ENCODE data around the gene LRP8. TPM values are rescaled to one million over a fixed set of nuclear protein-coding genes. Genes with fewer than 3 reads are reported as not detected.

Gene LRP8
- total RNA-seq, 1 donor from 2014 or later, result 15.6 TPM

GRCh38 chr1:53370369-53370961, 42.6 kb upstream of the LRP8 start:
- H3K4me1 ChIP-seq, result peaks cover 14% of the 10 kb centered on the region
- H3K4me2 ChIP-seq, result no peak overlapping the region
- no peaks in the 10 kb centered on the region for H3K9me3 ChIP-seq (ENCODE audit: low read depth)
- Mint-ChIP-seq H3K36me3 (no peaks in the 10 kb centered on the region), H3K4me3 (no peak overlapping the region), H3K9me3 (no peaks in the 10 kb centered on the region), H3K27ac (no peak overlapping the region), H3K27me3 (ENCODE audit: insufficient read depth, low read depth) (peaks cover 6% of the 10 kb centered on the region), H3K4me1 (peaks cover 8% of the 10 kb centered on the region)
- TF ChIP-seq, protein P1, sequence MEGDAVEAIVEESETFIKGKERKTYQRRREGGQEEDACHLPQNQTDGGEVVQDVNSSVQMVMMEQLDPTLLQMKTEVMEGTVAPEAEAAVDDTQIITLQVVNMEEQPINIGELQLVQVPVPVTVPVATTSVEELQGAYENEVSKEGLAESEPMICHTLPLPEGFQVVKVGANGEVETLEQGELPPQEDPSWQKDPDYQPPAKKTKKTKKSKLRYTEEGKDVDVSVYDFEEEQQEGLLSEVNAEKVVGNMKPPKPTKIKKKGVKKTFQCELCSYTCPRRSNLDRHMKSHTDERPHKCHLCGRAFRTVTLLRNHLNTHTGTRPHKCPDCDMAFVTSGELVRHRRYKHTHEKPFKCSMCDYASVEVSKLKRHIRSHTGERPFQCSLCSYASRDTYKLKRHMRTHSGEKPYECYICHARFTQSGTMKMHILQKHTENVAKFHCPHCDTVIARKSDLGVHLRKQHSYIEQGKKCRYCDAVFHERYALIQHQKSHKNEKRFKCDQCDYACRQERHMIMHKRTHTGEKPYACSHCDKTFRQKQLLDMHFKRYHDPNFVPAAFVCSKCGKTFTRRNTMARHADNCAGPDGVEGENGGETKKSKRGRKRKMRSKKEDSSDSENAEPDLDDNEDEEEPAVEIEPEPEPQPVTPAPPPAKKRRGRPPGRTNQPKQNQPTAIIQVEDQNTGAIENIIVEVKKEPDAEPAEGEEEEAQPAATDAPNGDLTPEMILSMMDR (IDR thresholded peaks at IDR 0.05), result no peak
- TF ChIP-seq EZH2phosphoT487 (IDR thresholded peaks at IDR 0.05), result no peak
- no peak for TF ChIP-seq EZH2 (IDR thresholded peaks at IDR 0.05)
- H3F3A ChIP-seq (ENCODE audit: low read depth), result no peaks in the 10 kb centered on the region
- no peak overlapping the region for H3K4me3 ChIP-seq
- DNase-seq (ENCODE audit: low spot score), result no peak
- H3K9ac ChIP-seq, result no peak overlapping the region
- H3K36me3 ChIP-seq, result no peaks in the 10 kb centered on the region
- no peaks in the 10 kb centered on the region for H4K20me1 ChIP-seq (ENCODE audit: low read depth)
- H3K27ac ChIP-seq, result no peak overlapping the region
- H2AFZ ChIP-seq (replicated peaks), result no peak overlapping the region
- no peaks in the 10 kb centered on the region for H3K79me2 ChIP-seq (ENCODE audit: low read depth)
- H3K27me3 ChIP-seq, result no peaks in the 10 kb centered on the region

DNA sequence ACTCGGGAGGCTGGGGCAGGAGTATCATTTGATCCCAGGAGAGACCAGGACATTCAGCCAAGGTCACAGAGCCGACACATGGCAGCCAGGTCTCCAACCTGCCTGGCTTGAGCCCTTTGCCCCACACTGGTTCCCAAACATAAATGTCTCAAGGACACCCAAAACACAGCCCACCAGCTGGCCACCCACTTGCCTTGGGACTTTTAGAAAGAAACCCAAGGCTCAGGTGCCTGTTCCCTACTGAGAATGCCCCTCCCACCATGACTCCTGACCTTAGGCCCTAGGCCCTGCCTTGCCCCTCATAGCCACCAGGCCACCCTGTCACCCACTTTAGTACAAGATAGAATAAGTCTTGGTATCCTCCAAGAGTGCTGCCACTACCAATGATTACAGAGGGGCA, 41.9 kb upstream of the LRP8 start:
- no peaks in the 10 kb centered on the region for H3K27me3 ChIP-seq
- H3K27ac ChIP-seq, result no peak overlapping the region
- Mint-ChIP-seq H3K27me3 (ENCODE audit: insufficient read depth, low read depth) (peaks cover 3% of the 10 kb centered on the region), H3K4me1 (peaks cover 3% of the 10 kb centered on the region), H3K36me3 (no peaks in the 10 kb centered on the region), H3K27ac (no peak overlapping the region), H3K9me3 (no peaks in the 10 kb centered on the region), H3K4me3 (no peak overlapping the region)
- H3K36me3 ChIP-seq, result no peaks in the 10 kb centered on the region
- TF ChIP-seq, protein P1 (IDR thresholded peaks at IDR 0.05), result no peak
- no peak for TF ChIP-seq EZH2phosphoT487 (IDR thresholded peaks at IDR 0.05)
- TF ChIP-seq EZH2 (IDR thresholded peaks at IDR 0.05), result no peak
- no peak overlapping the region for H2AFZ ChIP-seq (replicated peaks)
- no peak for DNase-seq (ENCODE audit: low spot score)
- no peak overlapping the region for H3K4me2 ChIP-seq
- no peak overlapping the region for H3K9ac ChIP-seq
- H3F3A ChIP-seq (ENCODE audit: low read depth), result no peaks in the 10 kb centered on the region
- H3K9me3 ChIP-seq (ENCODE audit: low read depth), result no peaks in the 10 kb centered on the region
- H3K4me1 ChIP-seq, result peaks cover 14% of the 10 kb centered on the region
- H3K79me2 ChIP-seq (ENCODE audit: low read depth), result no peaks in the 10 kb centered on the region
- H4K20me1 ChIP-seq (ENCODE audit: low read depth), result no peaks in the 10 kb centered on the region
- no peak overlapping the region for H3K4me3 ChIP-seq

- no peaks in the 10 kb centered on the region for H3K79me2 ChIP-seq (ENCODE audit: low read depth)
- H3K4me2 ChIP-seq, result no peak overlapping the region
- Mint-ChIP-seq H3K36me3 (no peaks in the 10 kb centered on the region), H3K4me3 (no peak overlapping the region), H3K4me1 (peaks cover 3% of the 10 kb centered on the region), H3K27me3 (ENCODE audit: insufficient read depth, low read depth) (peaks cover 5% of the 10 kb centered on the region), H3K9me3 (no peaks in the 10 kb centered on the region), H3K27ac (no peak overlapping the region)
- no peaks in the 10 kb centered on the region for H3K9me3 ChIP-seq (ENCODE audit: low read depth)
- peaks cover 14% of the 10 kb centered on the region for H3K4me1 ChIP-seq
- no peak overlapping the region for H3K27ac ChIP-seq
- H2AFZ ChIP-seq (replicated peaks), result no peak overlapping the region
- TF ChIP-seq EZH2phosphoT487 (IDR thresholded peaks at IDR 0.05) (no peak), EZH2 (IDR thresholded peaks at IDR 0.05) (no peak)
- TF ChIP-seq, protein P1 (IDR thresholded peaks at IDR 0.05), result no peak
- no peaks in the 10 kb centered on the region for H4K20me1 ChIP-seq (ENCODE audit: low read depth)
- H3K4me3 ChIP-seq, result no peak overlapping the region
- H3K36me3 ChIP-seq, result no peaks in the 10 kb centered on the region
- peak; percentile 30 for DNase-seq (ENCODE audit: low spot score)
- no peaks in the 10 kb centered on the region for H3K27me3 ChIP-seq
- no peak overlapping the region for H3K9ac ChIP-seq
- no peaks in the 10 kb centered on the region for H3F3A ChIP-seq (ENCODE audit: low read depth)
Measured at GRCh38 chr1:53369034-53369750, 41.3 kb upstream of the LRP8 start.
